Measurements from ENCODE around the gene TMEM164.

DNA sequence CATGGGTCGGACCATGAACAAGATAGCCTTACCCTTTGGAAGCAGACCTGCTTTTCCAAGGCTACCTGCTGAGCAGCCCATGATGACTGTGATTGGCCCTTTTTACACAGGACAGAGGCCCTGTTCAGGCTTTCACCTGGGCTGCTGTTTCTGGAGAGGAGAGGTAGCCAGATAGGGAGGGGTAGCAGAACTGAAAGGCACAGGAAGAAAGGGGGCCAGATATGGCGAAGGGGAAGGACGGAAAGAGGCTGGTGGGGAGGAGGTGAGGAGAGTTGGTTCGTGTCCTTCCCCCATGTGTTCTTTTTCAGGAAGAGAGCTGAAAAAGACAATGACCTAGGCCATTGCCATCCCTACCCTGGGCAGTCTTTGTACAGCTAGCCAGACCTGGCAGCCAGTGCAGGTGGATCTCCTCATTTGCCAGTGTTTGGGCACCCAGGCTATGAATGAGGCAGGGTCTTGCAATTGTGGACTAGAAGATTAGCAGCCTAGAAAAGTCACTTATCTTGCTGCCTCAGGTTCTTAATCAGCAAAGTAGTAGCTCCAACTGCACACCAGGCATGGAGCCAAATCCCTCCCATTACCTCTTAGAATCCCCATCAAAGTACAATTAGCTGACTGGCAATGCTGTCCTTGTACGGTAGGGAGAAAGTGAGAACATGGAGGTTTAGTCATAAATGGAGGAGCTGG is 175.4 kb downstream of the TMEM164 start:
- no peak for TF ChIP-seq CTCF (conservative IDR thresholded peaks at IDR 0.05)
- TF ChIP-seq ZFX (IDR thresholded peaks at IDR 0.05) = no peak

Measured in C4-2B (cell line).